C4-2B (cell line): ENCODE results near the gene USP15.

ENCODE experiments used
- CTCF ChIP-seq: fragments of 450-650 bp; conservative IDR thresholded peaks from 2 replicates; pipeline ENCODE4 v1.5.1; 2017; ENCODE audit warnings: mild to moderate bottlenecking
- ZFX ChIP-seq: fragments of 450-650 bp; IDR thresholded peaks from 2 replicates; pipeline ENCODE4 v1.6.1; 2017

- TF ChIP-seq CTCF (no peak), ZFX (no peak)
Measured at GRCh38 chr12:62270384-62270783, 10.2 kb downstream of the USP15 start.
